H9 (cell line): ENCODE measurements around the gene C2CD2. TPM values are rescaled to one million over a fixed set of nuclear protein-coding genes. Genes with fewer than 3 reads are reported as not detected.

Experiments used
- DNase-seq: peaks from one replicate; pipeline ENCODE4 v3.0.0-alpha.2; 2017
- H2AFZ ChIP-seq: one replicate; pipeline ENCODE4 v1.6.1; 2013; ENCODE audit warnings: mild to moderate bottlenecking, low read length, control low read depth, moderate library complexity
- H2AK5ac ChIP-seq: 2 replicates; pipeline ENCODE4 v1.6.1; 2013; ENCODE audit warnings: low read length, control low read depth, mixed read lengths; ENCODE audit not compliant: insufficient read length
- H2BK120ac ChIP-seq: one replicate; pipeline ENCODE4 v1.6.1; 2013; ENCODE audit warnings: low read depth, mild to moderate bottlenecking, low read length, control low read depth, inconsistent platforms; ENCODE audit not compliant: poor library complexity, severe bottlenecking
- H2BK12ac ChIP-seq: 2 replicates; pipeline ENCODE4 v1.6.1; 2013; ENCODE audit warnings: low read length, control low read depth, mixed read lengths, low read depth; ENCODE audit not compliant: insufficient read length
- H2BK15ac ChIP-seq: 2 replicates; pipeline ENCODE4 v1.6.1; 2013; ENCODE audit warnings: low read depth, low read length, control low read depth
- H2BK20ac ChIP-seq: one replicate; pipeline ENCODE4 v1.6.1; 2013; ENCODE audit warnings: low read depth, mild to moderate bottlenecking, low read length, control low read depth, inconsistent platforms; ENCODE audit not compliant: poor library complexity, severe bottlenecking
- H2BK5ac ChIP-seq: 2 replicates; pipeline ENCODE4 v1.6.1; 2013; ENCODE audit warnings: low read length, control low read depth, mixed read lengths; ENCODE audit not compliant: insufficient read length
- H3K14ac ChIP-seq: 2 replicates; pipeline ENCODE4 v1.6.1; 2013; ENCODE audit warnings: low read length, control low read depth; ENCODE audit not compliant: insufficient read depth
- H3K18ac ChIP-seq: 2 replicates; pipeline ENCODE4 v1.6.1; 2013; ENCODE audit warnings: low read depth, mild to moderate bottlenecking, mixed read lengths, low read length, control low read depth; ENCODE audit not compliant: insufficient read length
- H3K23ac ChIP-seq: 2 replicates; pipeline ENCODE4 v1.6.1; 2013; ENCODE audit warnings: low read length, control low read depth, mixed read lengths, low read depth; ENCODE audit not compliant: insufficient read length
- H3K23me2 ChIP-seq: 2 replicates; pipeline ENCODE4 v1.6.1; 2013; ENCODE audit warnings: low read depth, mild to moderate bottlenecking, mixed read lengths, low read length, control low read depth; ENCODE audit not compliant: insufficient read length, poor library complexity, severe bottlenecking
- H3K27ac ChIP-seq: 2 replicates; pipeline ENCODE4 v1.5.1; 2013; ENCODE audit warnings: low read length, control low read depth, mixed read lengths, low read depth; ENCODE audit not compliant: insufficient read length
- H3K27me3 ChIP-seq: 2 replicates; pipeline ENCODE4 v1.6.1; 2013; ENCODE audit warnings: low read length, control low read depth, inconsistent platforms; ENCODE audit not compliant: insufficient read depth
- H3K4ac ChIP-seq: 2 replicates; pipeline ENCODE4 v1.6.1; 2013; ENCODE audit warnings: low read depth, mild to moderate bottlenecking, control low read depth, inconsistent platforms, low read length, moderate library complexity
- H3K4me1 ChIP-seq: 2 replicates; pipeline ENCODE4 v1.6.1; 2013; ENCODE audit warnings: low read length, control low read depth, inconsistent platforms; ENCODE audit not compliant: insufficient read depth
- H3K4me2 ChIP-seq: 2 replicates; pipeline ENCODE4 v1.6.1; 2013; ENCODE audit warnings: low read length, control low read depth, mixed read lengths; ENCODE audit not compliant: insufficient read length, insufficient read depth
- H3K56ac ChIP-seq: 2 replicates; pipeline ENCODE4 v1.6.1; 2013; ENCODE audit warnings: low read depth, mild to moderate bottlenecking, mixed read lengths, low read length, control low read depth; ENCODE audit not compliant: insufficient read length
- H3K79me1 ChIP-seq: 2 replicates; pipeline ENCODE4 v1.6.1; 2013; ENCODE audit warnings: low read depth, mild to moderate bottlenecking, moderate library complexity, low read length, control low read depth, inconsistent platforms; ENCODE audit not compliant: insufficient read depth, poor library complexity, severe bottlenecking
- H3K79me2 ChIP-seq: 2 replicates; pipeline ENCODE4 v1.6.1; 2013; ENCODE audit warnings: low read length, control low read depth, inconsistent platforms; ENCODE audit not compliant: insufficient read depth
- H3K9ac ChIP-seq: 2 replicates; pipeline ENCODE4 v1.6.1; 2013; ENCODE audit warnings: low read length, control low read depth, mixed read lengths; ENCODE audit not compliant: insufficient read length; ENCODE audit errors: extremely low read depth
- H3K9me3 ChIP-seq: one replicate; pipeline ENCODE4 v1.6.1; 2013; ENCODE audit warnings: low read depth, low read length, inconsistent platforms; ENCODE audit not compliant: control insufficient read depth
- H3T11ph ChIP-seq: one replicate; pipeline ENCODE4 v1.6.1; 2013; ENCODE audit warnings: mild to moderate bottlenecking, low read length, control low read depth, inconsistent platforms
- H4K20me1 ChIP-seq: one replicate; pipeline ENCODE4 v1.6.1; 2013; ENCODE audit not compliant: control insufficient read depth, insufficient read length, insufficient read depth
- H4K5ac ChIP-seq: 2 replicates; pipeline ENCODE4 v1.6.1; 2013; ENCODE audit warnings: low read depth, mild to moderate bottlenecking, mixed read lengths, low read length, control low read depth; ENCODE audit not compliant: insufficient read length
- H4K8ac ChIP-seq: replicated peaks from 2 replicates; pipeline ENCODE4 v1.6.1; 2013; ENCODE audit warnings: low read length, control low read depth, mixed read lengths, low read depth; ENCODE audit not compliant: insufficient read length
- H4K91ac ChIP-seq: 2 replicates; pipeline ENCODE4 v1.6.1; 2013; ENCODE audit warnings: low read depth, mild to moderate bottlenecking, moderate library complexity, mixed read lengths, low read length, control low read depth; ENCODE audit not compliant: insufficient read length
- H3K27ac Mint-ChIP-seq, 3 experiments: 2 replicates in 2 of 3; 3 replicates in 1 of 3; pipeline ENCODE4 v1.8.0; 2020 to 2021; ENCODE audit warnings: mixed read lengths in 3 of 3, mild to moderate bottlenecking in 1 of 3, moderate library complexity in 1 of 3
- H3K27me3 Mint-ChIP-seq: 2 replicates; pipeline ENCODE4 v1.8.0; 2021; ENCODE audit warnings: low read depth, mild to moderate bottlenecking, moderate library complexity, mixed read lengths
- H3K36me3 Mint-ChIP-seq, 3 experiments: 2 replicates in 2 of 3; 3 replicates in 1 of 3; pipeline ENCODE4 v1.8.0; 2020 to 2021; ENCODE audit warnings: low read depth in 3 of 3, mixed read lengths in 3 of 3; ENCODE audit not compliant: insufficient read depth in 1 of 3
- H3K4me1 Mint-ChIP-seq, 2 experiments: 2 replicates each; pipeline ENCODE4 v1.8.0; 2020; ENCODE audit warnings: mixed read lengths in 2 of 2
- H3K4me3 Mint-ChIP-seq, 2 experiments: 2 replicates in 1 of 2; 3 replicates in 1 of 2; pipeline ENCODE4 v1.8.0; 2020 to 2021; ENCODE audit warnings: mild to moderate bottlenecking in 2 of 2, mixed read lengths in 2 of 2, moderate library complexity in 1 of 2
- H3K9me3 Mint-ChIP-seq, 2 experiments: 2 replicates in 1 of 2; 3 replicates in 1 of 2; pipeline ENCODE4 v1.8.0; 2020; ENCODE audit warnings: mild to moderate bottlenecking in 2 of 2, mixed read lengths in 2 of 2, moderate library complexity in 1 of 2
- CTCF ChIP-seq: fragments of 200-600 bp; sonication (generic); conservative IDR thresholded peaks from 3 replicates; pipeline ENCODE4 v1.8.0; 2021; ENCODE audit warnings: antibody characterized with exemption, mild to moderate bottlenecking
- WGBS: extraction: QIAGEN DNeasy Blood & Tissue Kit; methylation state at CpG from one replicate; pipeline ENCODE4 v1.1.7; 2013; ENCODE audit warnings: missing lambda C conversion rate, low lambda C conversion rate, mixed read lengths; ENCODE audit not compliant: insufficient read length; ENCODE audit errors: extremely low coverage; 5-methylcytosine and 5-hydroxymethylcytosine counted together
- total RNA-seq: library from RNA; stranded (reverse); gene quantifications from 2 replicates; pipeline ENCODE4 v1.2.1, GENCODE V29; 2021

C2CD2 gene
- total RNA-seq, 1 experiment from 2014 or later: 14.6 TPM

GRCh38 chr21:41976611-41977010, 22.8 kb upstream of the C2CD2 start:
- DNase-seq: no peak
- H3T11ph ChIP-seq: no peak overlapping the region
- no peak overlapping the region for H2BK5ac ChIP-seq
- no peaks in the 10 kb centered on the region for H4K20me1 ChIP-seq
- no CpG with 5 or more reads among the region's 8 CpGs for WGBS
- no peak overlapping the region for H4K91ac ChIP-seq
- peaks cover 4% of the 10 kb centered on the region for H3K9me3 ChIP-seq
- H3K27ac ChIP-seq: no peak overlapping the region
- H3K23ac ChIP-seq: no peak overlapping the region
- peaks cover 6% of the 10 kb centered on the region for H3K27me3 Mint-ChIP-seq
- no peak overlapping the region for H2BK20ac ChIP-seq
- no peak overlapping the region for H3K4me3 Mint-ChIP-seq
- H3K27ac Mint-ChIP-seq: no peak overlapping the region
- H2AFZ ChIP-seq: no peak overlapping the region
- no peak overlapping the region for H3K56ac ChIP-seq
- no peak overlapping the region for H4K8ac ChIP-seq
- H3K18ac ChIP-seq: no peak overlapping the region
- H2AK5ac ChIP-seq: no peak overlapping the region
- no peak overlapping the region for H2BK15ac ChIP-seq
- H3K9ac ChIP-seq: no peak overlapping the region
- TF ChIP-seq CTCF: no peak
- H3K79me2 ChIP-seq: no peaks in the 10 kb centered on the region
- H3K23me2 ChIP-seq: no peaks in the 10 kb centered on the region
- peaks cover 4 to 9% of the 10 kb centered on the region in 2 experiments; a peak in 2 of 4 replicates for H3K4me1 Mint-ChIP-seq
- peaks cover 0 to 10% (median 9%) of the 10 kb centered on the region in 3 experiments; a peak in 5 of 7 replicates for H3K36me3 Mint-ChIP-seq
- no peak overlapping the region for H3K4ac ChIP-seq
- no peak overlapping the region for H2BK120ac ChIP-seq
- H3K14ac ChIP-seq: no peak overlapping the region
- no peak overlapping the region for H4K5ac ChIP-seq
- no peak overlapping the region for H3K4me2 ChIP-seq
- H3K9me3 Mint-ChIP-seq: peaks cover 11 to 14% of the 10 kb centered on the region in 2 experiments
- no peaks in the 10 kb centered on the region for H3K4me1 ChIP-seq
- H2BK12ac ChIP-seq: no peak overlapping the region
- no peaks in the 10 kb centered on the region for H3K79me1 ChIP-seq
- no peaks in the 10 kb centered on the region for H3K27me3 ChIP-seq
